Measurements from ENCODE around the gene OPCML. TPM values are rescaled to one million over a fixed set of nuclear protein-coding genes. Genes with fewer than 3 reads are reported as not detected.

Gene OPCML
- total RNA-seq, 1 experiment from 2014 or later = 0.94 TPM

DNA sequence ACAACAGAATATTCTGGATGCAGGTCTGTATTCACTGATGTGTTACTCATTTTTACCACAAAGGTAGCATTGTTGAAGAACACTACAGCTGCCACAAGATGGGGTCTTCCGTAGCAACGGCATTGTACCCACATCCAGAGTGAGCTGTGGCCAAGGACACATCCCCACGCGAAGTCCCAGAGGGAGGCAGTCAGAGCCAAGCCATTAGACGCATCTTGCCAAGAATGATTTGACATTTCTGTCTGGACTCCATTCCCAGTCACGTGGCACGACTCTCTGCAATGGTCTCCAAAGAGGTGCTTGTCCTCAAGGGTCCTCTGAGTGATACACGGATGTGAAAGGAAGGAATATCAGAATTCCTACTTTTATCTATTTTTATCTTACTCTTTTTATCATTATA is 15.5 kb downstream of the OPCML start:
- Histone ChIP-seq H3K79me1 (ENCODE audit: insufficient read depth, low read depth, low read length, poor library complexity, severe bottlenecking) (no peaks in the 10 kb centered on the region), H3K56ac (ENCODE audit: insufficient read length, low read depth, low read length) (no peak overlapping the region), H3K4ac (ENCODE audit: low read depth, low read length) (no peak overlapping the region), H2AFZ (ENCODE audit: low read length) (no peak overlapping the region), H3K79me2 (ENCODE audit: insufficient read depth, low read length) (no peaks in the 10 kb centered on the region), H3T11ph (ENCODE audit: low read length) (no peak overlapping the region), H2BK120ac (ENCODE audit: low read depth, low read length, poor library complexity, severe bottlenecking) (no peak overlapping the region), H2AK5ac (ENCODE audit: insufficient read length, low read length) (no peak overlapping the region), H4K8ac (replicated peaks; ENCODE audit: insufficient read length, low read depth, low read length) (no peak overlapping the region), H4K20me1 (ENCODE audit: control insufficient read depth, insufficient read depth, insufficient read length) (no peaks in the 10 kb centered on the region), H2BK12ac (ENCODE audit: insufficient read length, low read depth, low read length) (no peak overlapping the region), H3K4me2 (ENCODE audit: insufficient read depth, insufficient read length, low read length) (no peak overlapping the region), H3K9me3 (ENCODE audit: control insufficient read depth, low read depth, low read length) (no peaks in the 10 kb centered on the region), H3K9ac (ENCODE audit: extremely low read depth, insufficient read length, low read length) (no peak overlapping the region), H4K91ac (ENCODE audit: insufficient read length, low read depth, low read length) (no peak overlapping the region), H3K23me2 (ENCODE audit: insufficient read length, low read depth, low read length, poor library complexity, severe bottlenecking) (no peaks in the 10 kb centered on the region), H2BK5ac (ENCODE audit: insufficient read length, low read length) (no peak overlapping the region), H2BK20ac (ENCODE audit: low read depth, low read length, poor library complexity, severe bottlenecking) (no peak overlapping the region), H2BK15ac (ENCODE audit: low read depth, low read length) (no peak overlapping the region), H3K4me1 (ENCODE audit: insufficient read depth, low read length) (peaks cover 9% of the 10 kb centered on the region), H3K27ac (ENCODE audit: insufficient read length, low read depth, low read length) (no peak overlapping the region), H3K18ac (ENCODE audit: insufficient read length, low read depth, low read length) (no peak overlapping the region), H3K23ac (ENCODE audit: insufficient read length, low read depth, low read length) (no peak overlapping the region), H3K14ac (ENCODE audit: insufficient read depth, low read length) (no peak overlapping the region), H4K5ac (ENCODE audit: insufficient read length, low read depth, low read length) (no peak overlapping the region), H3K27me3 (ENCODE audit: insufficient read depth, low read length) (peaks cover 2% of the 10 kb centered on the region)
- TF ChIP-seq, protein P1, sequence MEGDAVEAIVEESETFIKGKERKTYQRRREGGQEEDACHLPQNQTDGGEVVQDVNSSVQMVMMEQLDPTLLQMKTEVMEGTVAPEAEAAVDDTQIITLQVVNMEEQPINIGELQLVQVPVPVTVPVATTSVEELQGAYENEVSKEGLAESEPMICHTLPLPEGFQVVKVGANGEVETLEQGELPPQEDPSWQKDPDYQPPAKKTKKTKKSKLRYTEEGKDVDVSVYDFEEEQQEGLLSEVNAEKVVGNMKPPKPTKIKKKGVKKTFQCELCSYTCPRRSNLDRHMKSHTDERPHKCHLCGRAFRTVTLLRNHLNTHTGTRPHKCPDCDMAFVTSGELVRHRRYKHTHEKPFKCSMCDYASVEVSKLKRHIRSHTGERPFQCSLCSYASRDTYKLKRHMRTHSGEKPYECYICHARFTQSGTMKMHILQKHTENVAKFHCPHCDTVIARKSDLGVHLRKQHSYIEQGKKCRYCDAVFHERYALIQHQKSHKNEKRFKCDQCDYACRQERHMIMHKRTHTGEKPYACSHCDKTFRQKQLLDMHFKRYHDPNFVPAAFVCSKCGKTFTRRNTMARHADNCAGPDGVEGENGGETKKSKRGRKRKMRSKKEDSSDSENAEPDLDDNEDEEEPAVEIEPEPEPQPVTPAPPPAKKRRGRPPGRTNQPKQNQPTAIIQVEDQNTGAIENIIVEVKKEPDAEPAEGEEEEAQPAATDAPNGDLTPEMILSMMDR (conservative IDR thresholded peaks at IDR 0.05) = no peak
- DNase-seq = peak; percentile 13
- no CpG with 5 or more reads among the region's 8 CpGs for WGBS (ENCODE audit: extremely low coverage, insufficient read length, low lambda C conversion rate)
- H3K27ac Mint-ChIP-seq = no peak overlapping the region
- peaks cover 15% of the 10 kb centered on the region for H3K27me3 Mint-ChIP-seq (ENCODE audit: low read depth)
- no peaks in the 10 kb centered on the region for H3K9me3 Mint-ChIP-seq
- no peaks in the 10 kb centered on the region for H3K36me3 Mint-ChIP-seq (ENCODE audit: insufficient read depth in 1 of 3, low read depth in 3 of 3)
- no peak overlapping the region for H3K4me3 Mint-ChIP-seq
- peaks cover 18 to 34% of the 10 kb centered on the region in 2 experiments for H3K4me1 Mint-ChIP-seq

Data from H9 (cell line).